ENCODE data around the gene ADAMTSL2.

The ADAMTSL2 gene

GRCh38 chr9:133534346-133535291, at the start of gene ADAMTSL2:
Gene ADAMTSL2 (plus strand): TSS chr9:133534704. CDS start chr9:133536713, 2,009 bp downstream.
- DNase-seq = peak; percentile 38

- no peak for DNase-seq
These were observed 48.8 kb upstream of the ADAMTSL2 start for GRCh38 chr9:133485531-133486260.

- DNase-seq = no peak
These were observed 47.2 kb upstream of the ADAMTSL2 start for GRCh38 chr9:133487331-133487725.

DNA sequence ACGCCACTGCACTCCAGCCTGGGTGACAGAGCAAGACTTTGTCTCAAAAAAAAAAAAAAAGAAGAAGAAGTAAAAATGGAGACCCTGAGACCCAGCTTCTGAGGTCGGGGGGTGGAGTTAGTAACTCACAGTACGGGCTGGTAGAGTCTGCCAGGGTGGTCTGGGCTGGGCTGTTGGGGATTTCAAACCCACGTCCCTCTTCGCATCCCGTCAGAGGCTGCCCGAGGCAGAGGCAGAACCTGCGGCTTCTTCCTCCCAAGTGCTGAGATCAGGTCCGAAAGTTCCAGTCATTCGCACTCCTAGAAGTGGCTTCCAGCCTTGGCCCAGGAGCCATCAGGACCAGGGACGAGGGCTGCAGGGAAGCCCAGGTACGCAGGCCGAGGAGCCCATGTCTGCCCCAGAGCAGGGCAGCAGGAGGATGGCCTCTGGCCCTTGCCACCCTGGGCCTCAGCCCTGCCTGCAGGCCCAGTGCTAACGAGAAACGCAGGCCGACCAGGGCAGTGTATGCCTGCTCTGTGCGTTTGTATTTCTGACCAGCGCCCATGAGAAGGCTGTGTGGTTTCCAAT, 45.7 kb upstream of the ADAMTSL2 start:
- DNase-seq = no peak

- no peak for DNase-seq
These were observed 45.0 kb upstream of the ADAMTSL2 start for GRCh38 chr9:133489253-133490190.

DNA sequence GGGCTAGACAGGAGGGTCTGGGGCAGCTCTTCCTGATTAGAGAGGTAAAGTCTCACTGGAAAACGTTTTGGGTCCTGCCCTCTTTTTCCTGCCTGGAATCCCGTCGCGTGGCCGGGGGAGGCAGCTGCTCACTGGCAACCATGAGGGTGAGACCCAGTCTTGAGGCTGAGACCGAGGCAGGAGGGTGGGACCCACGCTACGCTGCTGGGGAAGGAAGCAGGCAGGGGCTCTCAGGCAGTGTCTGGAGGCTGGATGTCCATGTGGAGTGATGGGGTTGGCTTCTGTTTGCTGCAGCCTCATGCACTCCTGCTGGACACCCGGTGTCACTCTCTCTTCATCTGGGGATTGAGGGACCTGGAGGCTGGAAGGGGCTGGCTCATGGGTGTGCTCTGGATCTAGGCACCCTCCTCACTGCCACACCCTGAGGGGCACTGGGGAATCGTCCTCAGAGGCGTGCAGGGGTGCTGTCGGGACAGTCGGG, 44.3 kb upstream of the ADAMTSL2 start:
- DNase-seq = no peak

- DNase-seq = no peak
These were observed 43.4 kb upstream of the ADAMTSL2 start for GRCh38 chr9:133490865-133491655.

GRCh38 chr9:133491656-133491925, 42.9 kb upstream of the ADAMTSL2 start:
- no peak for DNase-seq

DNA sequence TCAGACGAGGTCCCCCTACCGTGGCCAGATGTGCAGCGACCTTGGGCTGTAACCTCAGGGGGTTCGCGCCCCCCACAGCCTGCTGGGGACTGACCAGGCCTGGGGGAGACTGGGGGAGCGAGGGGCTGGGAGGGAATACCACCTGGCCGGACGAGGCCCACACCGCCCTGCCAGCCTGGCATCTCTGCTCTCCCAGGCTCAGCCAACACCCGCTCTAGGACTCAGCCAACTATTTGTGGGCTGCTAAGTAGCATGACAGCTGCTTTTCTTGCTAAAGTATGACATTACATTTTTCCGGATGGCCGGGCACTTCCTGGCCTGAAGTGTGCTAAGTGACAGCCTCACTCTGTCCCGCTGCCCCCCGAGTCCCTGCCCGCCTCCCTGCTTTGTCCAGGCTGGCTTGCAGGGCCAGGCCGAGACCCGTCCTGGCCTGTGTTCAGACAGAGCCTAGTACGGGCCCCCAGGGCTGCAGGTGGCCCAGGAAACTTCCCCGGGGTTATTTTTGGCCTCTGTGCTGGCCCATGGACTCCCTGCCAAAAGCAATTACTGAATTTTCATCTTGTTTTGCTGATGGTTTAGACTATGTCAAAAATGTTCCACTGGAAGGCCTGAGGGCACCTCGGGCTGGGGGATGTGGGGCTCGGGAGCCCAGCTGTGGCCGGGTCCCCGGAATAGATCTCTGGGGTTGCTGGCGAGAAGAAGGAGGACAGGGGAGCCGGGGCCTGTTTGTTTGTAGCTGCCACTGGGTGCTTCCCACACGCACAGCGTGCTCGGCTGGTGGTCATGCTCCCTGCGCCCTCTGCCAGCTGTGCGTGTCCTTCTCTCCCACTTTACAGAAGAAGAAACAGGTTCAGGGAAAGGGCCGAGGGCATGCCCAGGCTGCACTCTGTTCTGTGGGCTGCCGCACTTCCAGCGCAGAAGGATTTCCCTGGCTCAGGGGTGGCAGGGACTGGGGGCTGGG, 42.2 kb upstream of the ADAMTSL2 start:
- no peak for DNase-seq

- no peak for DNase-seq
These were observed 41.1 kb upstream of the ADAMTSL2 start for GRCh38 chr9:133493428-133493827.

DNA sequence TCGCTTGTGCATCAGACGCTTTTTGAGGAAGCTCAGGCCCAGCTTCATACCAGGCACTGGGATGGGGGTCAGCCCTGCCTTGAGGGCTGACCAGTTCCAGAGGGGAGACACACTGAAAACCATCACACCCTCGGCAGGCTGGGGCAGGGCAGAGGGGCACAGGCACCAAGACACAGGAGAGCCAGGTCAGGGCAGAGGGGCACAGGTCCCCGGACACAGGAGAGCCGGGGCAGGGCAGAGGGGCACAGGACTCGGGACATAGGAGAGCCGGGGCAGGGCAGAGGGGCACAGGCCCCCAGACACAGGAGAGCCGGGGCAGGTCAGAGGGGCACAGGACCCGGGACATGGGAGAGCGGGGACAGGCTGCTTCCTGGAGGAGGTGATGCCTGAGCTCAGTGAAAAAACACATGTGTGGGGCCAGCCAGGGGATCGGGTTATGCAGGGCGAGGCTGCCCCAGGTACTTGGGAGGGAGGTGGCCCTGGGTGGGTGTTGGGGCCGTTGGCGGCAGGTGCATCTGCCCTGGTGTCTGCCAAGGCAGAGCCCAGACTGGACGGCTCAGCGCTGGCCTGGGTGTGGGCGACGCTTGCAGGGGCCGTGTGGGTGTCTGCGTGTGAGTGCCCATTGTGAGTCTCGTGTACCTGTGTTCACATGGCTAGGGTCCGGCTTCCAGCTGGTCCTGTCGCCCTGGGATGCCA, 40.5 kb upstream of the ADAMTSL2 start:
- DNase-seq = no peak

DNA sequence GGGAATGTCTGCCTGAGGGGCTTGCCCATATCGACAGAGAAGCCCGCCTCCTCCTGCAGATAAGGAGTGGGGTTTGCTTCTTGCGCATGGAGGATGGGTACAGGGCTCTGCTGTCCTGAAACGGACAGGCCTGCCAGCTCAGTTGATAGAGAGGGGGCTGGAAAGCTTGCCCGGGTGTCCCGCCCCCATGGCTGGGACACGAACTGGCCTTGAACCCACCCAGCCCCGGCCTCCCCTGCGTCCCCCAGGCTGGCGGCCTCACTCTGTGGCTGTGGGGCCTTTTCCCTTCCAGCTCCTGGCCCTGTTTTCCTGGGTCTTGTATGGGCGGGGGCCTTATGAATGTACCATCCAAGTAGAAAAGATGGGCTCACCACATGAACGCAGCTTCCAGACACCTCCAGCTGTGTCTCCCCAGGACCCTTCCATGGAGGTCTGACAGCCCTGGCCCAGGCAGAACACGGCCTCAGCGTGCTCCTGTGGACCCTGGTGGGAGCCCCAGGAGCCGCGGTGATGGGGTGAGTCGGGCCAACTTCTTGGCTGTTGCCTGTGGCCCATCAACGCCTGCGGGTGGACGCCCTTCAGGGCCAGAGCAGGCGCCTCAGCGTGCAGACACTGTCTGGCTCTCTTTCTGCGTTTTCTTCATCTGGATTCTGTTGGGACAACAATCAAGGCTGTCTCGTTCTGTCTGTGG, 39.7 kb upstream of the ADAMTSL2 start:
- no peak for DNase-seq

- DNase-seq = no peak
These were observed 38.9 kb upstream of the ADAMTSL2 start for GRCh38 chr9:133495327-133496293.

GRCh38 chr9:133496861-133497842, 37.4 kb upstream of the ADAMTSL2 start:
- DNase-seq = no peak

DNA sequence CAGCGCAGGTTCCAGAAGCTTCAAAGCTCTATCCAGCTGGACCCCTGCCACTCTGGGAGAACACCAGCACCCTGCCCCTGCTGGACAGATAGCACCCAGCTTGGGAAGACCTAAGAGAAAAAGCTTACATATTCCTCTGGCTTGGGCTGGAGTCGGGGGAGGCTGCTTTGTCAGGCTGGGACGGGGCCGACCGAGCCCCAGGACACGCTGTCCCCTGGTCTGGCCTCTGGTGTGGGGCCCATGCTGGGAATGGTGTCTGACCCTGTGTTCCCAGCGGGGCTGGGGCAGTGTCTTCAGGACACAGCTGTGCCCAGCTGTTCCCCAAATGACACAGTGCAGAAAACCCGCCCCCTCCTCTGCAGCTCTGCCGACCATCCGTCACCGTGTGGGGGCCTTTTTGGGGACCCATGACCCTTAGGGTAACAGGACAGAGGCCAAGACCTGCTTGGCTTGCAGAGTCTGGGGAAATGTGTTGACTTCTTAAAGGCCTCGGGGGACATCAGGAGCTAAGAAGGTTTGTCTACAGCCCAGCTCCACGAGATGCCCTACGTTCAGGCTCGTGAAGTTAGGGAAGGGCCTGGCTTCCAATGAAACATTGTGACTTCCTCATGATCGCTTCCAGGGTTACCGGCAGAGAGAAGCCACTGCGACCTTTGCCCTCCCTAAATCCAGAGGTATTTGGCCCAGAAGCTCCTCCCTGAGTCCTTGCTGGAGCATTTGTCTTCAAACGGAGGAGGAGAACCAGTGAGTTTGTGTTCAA, 35.2 kb upstream of the ADAMTSL2 start:
- no peak for DNase-seq

DNA sequence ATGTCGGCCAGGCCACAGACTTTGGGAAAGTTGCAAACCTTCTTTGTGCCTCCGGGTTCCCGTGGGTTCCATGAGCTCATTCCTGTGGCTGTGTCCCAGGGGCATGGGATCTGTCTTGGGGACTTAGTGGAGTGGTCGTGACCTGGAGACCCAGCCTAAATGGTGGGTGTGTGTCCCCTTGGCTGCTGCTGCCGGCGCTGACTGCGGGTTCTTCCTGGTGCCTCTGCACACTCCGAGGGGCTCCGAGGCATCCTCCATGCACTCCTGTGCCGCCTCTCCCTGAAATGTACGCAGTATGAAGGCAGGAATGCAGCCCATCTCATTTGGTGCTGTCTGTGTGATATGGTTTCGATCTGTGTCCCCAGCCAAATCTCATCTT, 34.6 kb upstream of the ADAMTSL2 start:
- no peak for DNase-seq

All from activated CD4-positive, alpha-beta T cell treated with anti-CD3 and anti-CD28 coated beads for 48 hours (primary cell).